ENCODE results near the gene DAPK1. TPM values are rescaled to one million over a fixed set of nuclear protein-coding genes. Genes with fewer than 3 reads are reported as not detected.

Gene DAPK1
- total and polyA plus RNA-seq, 8 donors: 29.1 to 98.7 (median 45.4) TPM

GRCh38 chr9:87663556-87663955, 165.9 kb downstream of the DAPK1 start:
- Histone ChIP-seq H3K4me3 (no peak overlapping the region), H3K9me3 (no peaks in the 10 kb centered on the region), H3K27me3 (no peaks in the 10 kb centered on the region), H3K27ac (no peak overlapping the region), H3K4me1 (peaks cover 0 to 7% (median 0%) of the 10 kb centered on the region in 3 donors), H3K36me3 (peaks cover 0 to 33% (median 4%) of the 10 kb centered on the region in 3 donors)
- no peak for DNase-seq
- ATAC-seq: no peak
- no peak for TF ChIP-seq CTCF (IDR thresholded peaks at IDR 0.05)
- FAIRE-seq: no peak
- intact Hi-C loops (cut with DNase I): loop anchor here in 1 of 3 donors (10.0 kb wide), 1 partner anchor 159 kb away; no protein-coding TSS in a partner anchor
- WGBS, 2 donors: 92 to 98% methylated on average over 6 of the region's 6 CpGs

- no peak for TF ChIP-seq CTCF (IDR thresholded peaks at IDR 0.05)
- H3K36me3 ChIP-seq: peaks cover 0 to 24% (median 4%) of the 10 kb centered on the region in 3 donors
- FAIRE-seq (no peak), DNase-seq (no peak), ATAC-seq (no peak)
- no peak overlapping the region for H3K27ac ChIP-seq
- intact Hi-C loops (cut with DNase I): loop anchor here in 1 of 3 donors (10.0 kb wide), 1 partner anchor 160 kb away; no protein-coding TSS in a partner anchor
- WGBS, 2 donors: 94 to 95% methylated on average over 19 of the region's 19 CpGs
- H3K9me3 ChIP-seq: no peaks in the 10 kb centered on the region
- H3K4me1 ChIP-seq: peaks cover 0 to 7% (median 0%) of the 10 kb centered on the region in 3 donors
- H3K27me3 ChIP-seq: no peaks in the 10 kb centered on the region
- H3K4me3 ChIP-seq: no peak overlapping the region
These were observed 166.7 kb downstream of the DAPK1 start for GRCh38 chr9:87664153-87665060.

GRCh38 chr9:87665505-87665904, 167.8 kb downstream of the DAPK1 start:
- Histone ChIP-seq H3K36me3 (peaks cover 0 to 20% (median 0%) of the 10 kb centered on the region in 3 donors), H3K4me1 (peaks cover 0 to 7% (median 0%) of the 10 kb centered on the region in 3 donors), H3K9me3 (no peaks in the 10 kb centered on the region), H3K27me3 (no peaks in the 10 kb centered on the region), H3K27ac (no peak overlapping the region), H3K4me3 (no peak overlapping the region)
- WGBS, 2 donors: 94 to 95% methylated on average over 6 of the region's 6 CpGs
- intact Hi-C loops (cut with DNase I): loop anchor here in 1 of 3 donors (10.0 kb wide), 1 partner anchor 161 kb away; no protein-coding TSS in a partner anchor
- DNase-seq (no peak), FAIRE-seq (no peak), ATAC-seq (no peak)
- no peak for TF ChIP-seq CTCF (IDR thresholded peaks at IDR 0.05)

- Histone ChIP-seq H3K36me3 (peaks cover 0 to 22% (median 0%) of the 10 kb centered on the region in 3 donors), H3K27ac (no peak overlapping the region), H3K9me3 (no peaks in the 10 kb centered on the region), H3K27me3 (no peaks in the 10 kb centered on the region), H3K4me1 (peaks cover 0 to 7% (median 0%) of the 10 kb centered on the region in 3 donors), H3K4me3 (no peak overlapping the region)
- TF ChIP-seq CTCF (IDR thresholded peaks at IDR 0.05): no peak
- WGBS, 2 donors: 95 to 100% methylated on average over 3 of the region's 3 CpGs
- intact Hi-C loops (cut with DNase I): loop anchor here in 1 of 3 donors (10.0 kb wide), 1 partner anchor 162 kb away; no protein-coding TSS in a partner anchor
- ATAC-seq: peak in 1 of 4 donors; percentile 11
- no peak for DNase-seq
- no peak for FAIRE-seq
These were observed 169.6 kb downstream of the DAPK1 start for GRCh38 chr9:87667164-87667738.
